CD4-positive, alpha-beta T cell (primary cell): ENCODE results near the gene RAPGEF4. TPM values are rescaled to one million over a fixed set of nuclear protein-coding genes. Genes with fewer than 3 reads are reported as not detected.

Source experiments
- ATAC-seq: fragments of 200-7000 bp; cut with Tn5 transposase; one replicate; pipeline ENCODE4 v1.10.0; 2022; ENCODE audit warnings: mild to moderate bottlenecking; ENCODE audit not compliant: poor library complexity
- CTCF ChIA-PET: fragments of 350-600 bp; sonication (Branson Sonifier 250); formaldehyde crosslinking; loops from one replicate; lab custom pipeline; 2021; ENCODE audit warnings: antibody characterized with exemption, inconsistent platforms; lab: Charles Lee
- POLR2A ChIA-PET: fragments of 350-600 bp; sonication (Branson Sonifier 250); formaldehyde crosslinking; loops from one replicate; lab custom pipeline; 2021; ENCODE audit warnings: antibody characterized with exemption, inconsistent platforms; lab: Charles Lee
- DNase-seq, 14 experiments: peaks; one replicate each; pipeline ENCODE4 v3.0.0-alpha.2; 2013 to 2020; ENCODE audit warnings: mixed read lengths in 2 of 14
- H3K27ac ChIP-seq, 2 donors: one replicate each; pipeline versions ENCODE4 v1.5.1 to v1.7.0; 2013; ENCODE audit warnings: low read length in 2 of 2, low read depth in 1 of 2, mild to moderate bottlenecking in 1 of 2
- H3K27me3 ChIP-seq, 2 experiments: 1 replicate in 1 of 2; 2 replicates in 1 of 2; pipeline versions ENCODE4 v1.6.1 to v1.7.0; 2013; ENCODE audit warnings: low read length in 2 of 2, control low read depth in 1 of 2, mild to moderate bottlenecking in 1 of 2, moderate library complexity in 1 of 2; ENCODE audit not compliant: insufficient read depth in 2 of 2, control insufficient read depth in 1 of 2
- H3K36me3 ChIP-seq: one replicate; pipeline ENCODE4 v1.6.1; 2013; ENCODE audit warnings: low read length, control low read depth; ENCODE audit not compliant: insufficient read depth
- H3K4me1 ChIP-seq: one replicate; pipeline ENCODE4 v1.6.1; 2013; ENCODE audit warnings: low read length, control low read depth; ENCODE audit not compliant: insufficient read depth
- H3K4me3 ChIP-seq: one replicate; pipeline ENCODE4 v1.5.1; 2013; ENCODE audit warnings: mild to moderate bottlenecking, low read length, moderate library complexity
- H3K9me3 ChIP-seq, 2 experiments: 1 replicate in 1 of 2; 2 replicates in 1 of 2; pipeline versions ENCODE4 v1.6.1 to v1.7.0; 2013; ENCODE audit warnings: low read length in 2 of 2, mild to moderate bottlenecking in 2 of 2, control low read depth in 1 of 2, moderate library complexity in 1 of 2; ENCODE audit not compliant: control insufficient read depth in 1 of 2, insufficient read depth in 1 of 2
- H3K27ac Mint-ChIP-seq: one replicate; pipeline ENCODE4 v1.8.0; 2020; ENCODE audit warnings: mixed read lengths
- H3K27me3 Mint-ChIP-seq: one replicate; pipeline ENCODE4 v1.8.0; 2021; ENCODE audit warnings: mixed read lengths
- H3K36me3 Mint-ChIP-seq: one replicate; pipeline ENCODE4 v1.8.0; 2021; ENCODE audit warnings: low read depth, mixed read lengths
- H3K4me1 Mint-ChIP-seq: one replicate; pipeline ENCODE4 v1.8.0; 2021; ENCODE audit warnings: low read depth, mixed read lengths
- H3K4me3 Mint-ChIP-seq: one replicate; pipeline ENCODE4 v1.8.0; 2020; ENCODE audit warnings: mild to moderate bottlenecking, mixed read lengths
- H3K9me3 Mint-ChIP-seq: one replicate; pipeline ENCODE4 v1.8.0; 2020; ENCODE audit warnings: mixed read lengths
- intact Hi-C, 2 experiments: fragments of 100-400 bp; cut with DNase I in 1 of 2; cut with micrococcal nuclease in 1 of 2; formaldehyde crosslinking; loops; one replicate each; pipeline versions ENCODE4 v1.15.1 to v1.9.0; 2023 to 2025; cut with DNase I, micrococcal nuclease
- total RNA-seq, 174 experiments: library from RNA in 2 of 174; stranded (reverse) in 2 of 174; gene quantifications; one replicate each; pipeline ENCODE4 v1.2.3 and lab custom pipeline; 2021 to 2026
- TF ChIP-seq, protein P1 (sequence below): fragments of 200-600 bp; IDR thresholded peaks from one replicate; pipeline ENCODE4 v1.8.0; 2022; ENCODE audit warnings: antibody characterized with exemption, mild to moderate bottlenecking

RAPGEF4 gene
- total RNA-seq, 2 experiments from 2014 or later, result 0.69 to 0.73 TPM

DNA sequence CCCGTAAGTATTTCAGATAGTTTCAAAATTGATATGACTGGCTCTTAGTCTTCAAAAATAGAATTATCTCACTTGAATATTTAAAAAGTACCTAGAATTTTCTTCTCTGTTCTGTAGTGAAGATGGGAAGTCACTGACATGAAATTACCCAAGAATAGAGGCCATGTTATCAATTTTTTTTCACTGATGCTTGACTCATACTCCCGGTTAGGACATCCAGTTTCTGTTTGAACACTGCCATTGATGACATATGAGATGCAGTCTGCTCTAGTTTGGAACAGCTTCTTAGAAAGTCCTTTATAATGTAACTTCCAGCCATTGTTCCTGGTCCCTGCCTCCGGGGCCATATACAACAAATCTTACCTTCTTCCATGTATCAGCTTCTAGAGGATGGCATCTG lies 366.0 kb downstream of the RAPGEF4 start:
- ATAC-seq, result no peak
- DNase-seq, result peak in 2 of 14 experiments; percentile 20 to 28
- no peaks in the 10 kb centered on the region for H3K27me3 ChIP-seq
- POLR2A ChIA-PET, result no interaction called here
- intact Hi-C loops, result no loop called here
- no peaks in the 10 kb centered on the region for H3K36me3 Mint-ChIP-seq
- no peaks in the 10 kb centered on the region for H3K9me3 Mint-ChIP-seq
- CTCF ChIA-PET, result no interaction called here
- no peaks in the 10 kb centered on the region for H3K27me3 Mint-ChIP-seq
- TF ChIP-seq, protein P1, sequence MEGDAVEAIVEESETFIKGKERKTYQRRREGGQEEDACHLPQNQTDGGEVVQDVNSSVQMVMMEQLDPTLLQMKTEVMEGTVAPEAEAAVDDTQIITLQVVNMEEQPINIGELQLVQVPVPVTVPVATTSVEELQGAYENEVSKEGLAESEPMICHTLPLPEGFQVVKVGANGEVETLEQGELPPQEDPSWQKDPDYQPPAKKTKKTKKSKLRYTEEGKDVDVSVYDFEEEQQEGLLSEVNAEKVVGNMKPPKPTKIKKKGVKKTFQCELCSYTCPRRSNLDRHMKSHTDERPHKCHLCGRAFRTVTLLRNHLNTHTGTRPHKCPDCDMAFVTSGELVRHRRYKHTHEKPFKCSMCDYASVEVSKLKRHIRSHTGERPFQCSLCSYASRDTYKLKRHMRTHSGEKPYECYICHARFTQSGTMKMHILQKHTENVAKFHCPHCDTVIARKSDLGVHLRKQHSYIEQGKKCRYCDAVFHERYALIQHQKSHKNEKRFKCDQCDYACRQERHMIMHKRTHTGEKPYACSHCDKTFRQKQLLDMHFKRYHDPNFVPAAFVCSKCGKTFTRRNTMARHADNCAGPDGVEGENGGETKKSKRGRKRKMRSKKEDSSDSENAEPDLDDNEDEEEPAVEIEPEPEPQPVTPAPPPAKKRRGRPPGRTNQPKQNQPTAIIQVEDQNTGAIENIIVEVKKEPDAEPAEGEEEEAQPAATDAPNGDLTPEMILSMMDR, result no peak
- no peaks in the 10 kb centered on the region for H3K4me1 ChIP-seq
- H3K4me1 Mint-ChIP-seq, result no peaks in the 10 kb centered on the region
- no peak overlapping the region for H3K27ac Mint-ChIP-seq
- no peak overlapping the region for H3K27ac ChIP-seq
- no peaks in the 10 kb centered on the region for H3K9me3 ChIP-seq
- H3K36me3 ChIP-seq, result no peaks in the 10 kb centered on the region
- H3K4me3 Mint-ChIP-seq, result no peak overlapping the region
- H3K4me3 ChIP-seq, result no peak overlapping the region

Other genes starting within 250 kb of the RAPGEF4 start
- 10 to 100 TPM; 30.0 to 31.1 TPM for gene PDK1, start 179.8 kb upstream of the RAPGEF4 start, total RNA-seq